Activated CD4-positive, alpha-beta T cell treated with anti-CD3 and anti-CD28 coated beads for 48 hours (primary cell): Measurements from ENCODE around the gene PDSS1.
"Not testable (repeated sequence)": the region's sequence is repeated elsewhere in the genome, so short reads cannot be mapped to it uniquely, and the experiment has no call there.

Experiments
- DNase-seq: peaks from one replicate; pipeline ENCODE4 v3.0.0-alpha.2; 2020

PDSS1 gene

DNA sequence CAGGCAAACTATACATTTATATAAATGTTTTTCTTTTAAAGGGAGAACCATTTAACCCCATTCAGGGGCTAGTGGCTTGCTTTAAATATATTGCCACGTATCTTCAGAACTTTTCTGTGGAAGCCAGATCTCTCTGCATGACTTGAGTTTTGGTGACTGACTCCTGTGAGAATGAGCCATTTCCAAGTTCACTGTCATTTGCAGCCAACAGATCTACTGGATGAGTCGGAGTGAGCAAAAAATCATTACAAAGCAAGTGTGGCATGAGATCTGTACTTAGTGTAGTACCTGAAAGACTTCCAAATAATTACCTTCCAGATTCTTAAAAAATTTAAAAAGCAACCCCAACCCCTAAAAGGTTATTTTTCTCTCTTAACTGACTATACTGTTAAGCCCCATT lies 45.6 kb downstream of the PDSS1 start:
- DNase-seq: no peak

DNA sequence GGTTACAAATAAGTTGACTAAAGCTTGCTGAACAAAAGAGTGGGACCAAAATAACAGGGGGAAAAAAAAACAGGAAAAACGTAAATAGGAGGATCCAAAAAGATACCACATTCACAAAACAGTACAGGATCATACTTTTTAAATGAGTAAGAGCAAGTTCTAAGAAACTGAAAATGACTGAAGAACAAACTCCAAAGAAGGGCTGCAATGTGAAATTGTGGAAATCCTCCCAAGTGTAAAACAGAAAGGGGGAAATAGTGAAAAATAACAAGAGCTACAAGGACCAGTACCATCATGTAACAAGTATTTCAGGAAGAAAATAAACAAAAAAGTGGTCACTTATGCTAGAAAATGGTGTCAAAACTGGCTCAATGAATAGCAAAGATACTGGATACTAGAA lies 46.3 kb downstream of the PDSS1 start:
- no peak for DNase-seq

DNA sequence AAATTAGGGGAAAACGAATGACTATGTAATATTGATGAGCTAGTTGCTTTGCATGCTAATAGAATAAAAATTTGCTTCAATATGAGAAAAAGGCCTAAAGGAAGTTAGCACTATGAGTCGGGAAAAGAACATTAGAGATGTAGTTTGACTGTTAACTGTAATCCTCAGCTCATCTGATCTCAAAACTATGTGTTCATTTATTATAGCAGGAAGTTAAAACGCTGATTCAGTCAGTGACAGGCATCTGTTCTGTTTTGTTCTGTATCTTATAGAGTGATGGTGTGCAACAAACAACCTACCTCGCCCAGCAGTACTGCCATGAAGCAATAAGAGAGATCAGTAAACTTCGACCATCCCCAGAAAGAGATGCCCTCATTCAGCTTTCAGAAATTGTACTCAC lies 48.6 kb downstream of the PDSS1 start:
- no peak for DNase-seq

DNA sequence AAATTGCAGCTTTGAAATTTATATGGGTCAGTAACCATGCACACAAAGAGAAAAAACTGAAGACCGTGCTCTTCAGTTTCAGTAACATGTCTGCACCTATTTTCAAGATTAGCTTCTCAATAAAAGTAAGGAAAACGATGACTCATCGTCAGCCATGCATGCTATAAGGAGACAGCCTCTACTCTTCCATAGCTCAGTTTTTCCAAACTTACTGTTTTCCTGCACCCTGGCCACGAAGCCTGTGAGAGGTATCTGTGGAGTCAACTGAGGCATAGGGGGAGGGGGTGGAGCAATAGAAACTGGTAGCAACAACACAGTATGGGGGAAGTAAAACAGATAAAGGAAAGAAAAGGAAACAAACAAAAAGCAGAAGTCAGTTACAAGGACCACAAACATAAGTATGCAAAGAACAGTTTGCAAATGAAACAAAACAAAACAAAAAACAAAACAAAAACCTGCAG lies 58.0 kb downstream of the PDSS1 start:
- no peak for DNase-seq

DNA sequence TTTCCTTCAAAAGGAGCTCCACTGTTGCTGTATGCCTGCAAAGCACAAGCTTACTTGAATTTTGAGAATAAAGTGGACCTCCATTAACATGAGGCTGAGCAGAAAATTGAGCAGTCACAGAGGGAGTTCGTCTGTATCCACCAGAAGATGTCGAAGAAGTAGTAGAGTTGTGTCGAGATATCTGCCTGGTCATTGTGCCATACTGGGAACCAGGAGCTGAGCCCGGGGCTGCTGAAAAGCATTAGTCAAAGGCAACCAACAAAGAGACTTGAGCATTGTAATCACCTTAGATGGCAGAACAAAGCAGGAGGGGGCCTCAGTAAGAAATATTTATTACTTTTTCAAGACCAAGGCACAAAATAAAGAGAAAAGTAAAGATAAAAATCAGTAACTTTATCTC lies 61.5 kb downstream of the PDSS1 start:
- DNase-seq: no peak

DNA sequence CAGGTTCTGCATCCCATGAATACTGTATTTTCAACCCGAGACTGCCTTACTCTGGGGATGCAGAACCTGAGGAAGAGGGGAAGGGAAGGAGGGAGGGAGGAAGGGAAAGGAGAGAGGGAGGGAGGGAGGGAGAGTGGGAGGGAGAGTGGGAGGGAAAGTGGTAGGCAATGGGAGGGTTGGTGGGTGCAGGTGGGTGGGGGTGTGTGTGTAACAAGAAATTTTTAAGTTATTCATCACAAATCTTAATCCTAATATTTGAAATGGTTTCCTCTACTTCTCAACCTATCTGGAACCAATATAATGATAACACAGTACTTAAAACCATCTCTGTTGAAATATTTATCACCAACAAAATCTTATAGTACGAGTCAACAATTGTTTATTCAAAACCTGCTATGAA lies 68.0 kb downstream of the PDSS1 start:
- no peak for DNase-seq

DNA sequence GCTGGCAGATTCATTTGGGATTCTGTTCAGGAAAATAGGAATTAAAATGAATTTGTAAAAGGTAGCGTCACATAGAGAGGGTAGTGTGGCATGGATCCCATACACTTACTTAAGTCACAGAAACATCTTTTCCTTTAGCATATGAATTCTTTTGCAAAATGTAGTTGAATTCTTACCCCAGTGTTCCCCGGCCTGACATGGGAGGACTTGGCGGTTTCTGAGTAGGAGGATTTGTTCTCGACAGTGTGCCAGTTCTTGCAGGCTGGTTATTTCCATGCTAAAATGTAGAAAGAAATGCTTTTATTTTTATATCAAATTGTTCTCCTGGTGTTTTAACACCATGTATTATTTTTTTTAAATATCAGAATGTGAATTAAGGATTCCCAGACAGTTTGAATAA lies 72.6 kb downstream of the PDSS1 start:
- no peak for DNase-seq

DNA sequence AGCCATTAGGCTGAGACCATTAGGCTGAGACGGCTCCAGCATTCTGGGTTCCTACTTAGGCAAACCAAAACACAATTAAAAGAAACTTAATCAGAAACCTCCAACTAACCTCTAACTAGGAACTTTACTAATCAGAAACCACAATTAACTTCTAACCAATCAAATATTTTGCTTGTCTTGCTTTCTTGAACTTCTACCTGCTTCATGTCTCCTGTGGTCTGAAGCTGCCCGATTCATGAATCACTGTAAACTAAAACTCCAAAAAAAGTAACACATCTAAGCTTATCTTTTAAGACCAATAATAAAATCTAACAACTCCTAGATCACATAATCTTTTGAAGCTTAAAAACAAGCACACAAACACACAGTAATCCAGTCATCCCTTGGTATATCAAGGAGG lies 76.1 kb downstream of the PDSS1 start:
- DNase-seq: no peak

DNA sequence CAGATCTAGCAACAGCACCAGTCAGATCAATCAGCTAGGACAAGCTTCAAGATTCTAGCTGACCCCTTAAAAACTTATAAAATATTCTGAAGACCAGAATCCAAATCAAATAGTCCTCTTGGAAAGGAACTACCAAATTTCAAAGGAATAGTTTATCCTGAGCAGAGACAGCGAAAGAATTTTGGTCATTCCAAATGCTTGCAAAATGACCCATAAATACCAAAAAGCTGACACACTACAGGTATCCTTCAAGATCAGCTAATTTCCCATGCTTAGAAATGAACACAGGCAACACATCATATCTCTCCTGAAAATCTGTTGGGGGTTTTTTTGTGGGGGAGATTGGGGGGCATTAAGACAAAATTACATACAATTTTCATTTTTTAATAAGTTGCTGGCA lies 78.8 kb downstream of the PDSS1 start:
- DNase-seq: no peak

DNA sequence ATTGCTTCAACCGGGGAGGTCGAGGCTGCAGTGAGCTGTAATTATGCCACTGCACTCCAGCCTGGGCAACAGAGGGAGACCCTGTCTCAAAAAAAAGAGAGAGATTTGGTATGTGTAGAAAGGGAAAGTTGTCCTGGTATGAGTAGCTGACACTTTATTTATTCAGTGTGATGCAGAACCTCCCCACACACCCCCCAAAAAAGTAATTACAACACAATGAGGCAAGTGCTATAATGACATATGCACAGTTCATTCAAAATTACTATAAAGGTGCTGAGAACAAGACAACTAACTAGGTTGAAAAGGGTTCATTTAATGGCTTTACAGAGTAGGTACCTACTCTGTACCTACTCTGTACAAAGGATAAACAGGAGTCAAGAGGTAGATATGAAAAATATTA lies 80.2 kb downstream of the PDSS1 start:
- no peak for DNase-seq

DNA sequence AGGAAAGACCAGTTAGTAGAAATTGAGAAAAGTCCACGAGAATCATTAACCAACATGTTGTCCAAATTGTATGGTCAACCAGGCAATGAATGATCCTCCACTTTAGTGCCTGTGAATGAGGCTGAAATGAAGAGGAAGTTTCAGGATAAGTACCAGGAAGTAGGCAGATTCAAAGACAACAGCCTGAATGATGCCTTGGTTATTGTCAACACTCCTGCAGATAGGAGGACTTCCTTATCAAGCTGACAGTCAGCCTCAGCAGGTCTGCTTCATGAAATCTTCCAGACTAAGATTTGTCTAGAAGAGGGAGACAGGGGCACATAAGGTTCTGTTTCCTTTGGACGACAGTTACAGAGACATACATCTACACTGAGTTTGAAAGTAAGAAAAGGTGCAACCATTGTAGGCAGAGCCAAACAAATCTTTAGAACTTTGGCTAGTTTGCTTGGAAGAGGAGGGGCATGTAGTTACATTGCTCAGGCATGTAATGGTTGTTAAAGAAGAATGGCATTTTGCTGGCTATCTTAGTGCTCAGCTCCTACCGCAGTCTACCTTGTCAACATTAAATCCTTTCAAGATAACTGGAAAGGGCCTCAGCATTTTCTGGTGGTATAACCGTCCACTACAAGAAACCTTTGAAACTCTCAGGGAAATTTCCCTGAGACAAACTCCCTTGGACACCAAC lies 81.8 kb downstream of the PDSS1 start:
- no peak for DNase-seq

DNA sequence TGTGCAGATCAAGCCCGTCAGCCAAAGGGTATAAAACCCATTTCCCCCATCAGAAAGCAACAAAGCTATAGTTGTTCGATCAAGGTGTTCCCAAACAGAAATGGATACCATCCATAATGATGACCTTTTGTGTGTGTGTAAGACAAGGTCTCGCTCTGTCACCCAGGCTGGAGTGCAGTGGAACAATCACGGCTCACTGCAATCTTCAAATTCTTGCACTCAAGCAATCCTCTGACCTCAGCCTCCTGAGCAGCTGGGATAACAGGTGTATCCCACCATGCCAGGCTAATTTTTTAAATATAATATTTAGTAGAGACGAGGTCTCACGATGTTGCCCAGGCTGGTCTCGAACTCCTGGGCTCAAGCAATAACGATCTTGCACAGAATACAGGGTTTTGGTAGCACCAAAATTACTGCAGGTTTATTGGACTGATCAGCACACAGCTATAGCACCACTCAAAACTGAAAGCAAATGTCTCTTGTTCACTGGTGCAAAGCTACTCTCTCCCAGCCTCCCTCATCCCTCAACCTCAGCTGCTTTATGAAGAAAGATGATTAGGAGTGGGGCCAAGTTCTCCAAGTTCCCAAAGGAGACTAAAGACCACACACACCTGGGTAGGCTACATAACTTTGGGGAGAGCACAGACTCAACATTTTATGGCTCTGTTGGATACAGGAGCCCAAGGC lies 82.7 kb downstream of the PDSS1 start:
- no peak for DNase-seq

DNA sequence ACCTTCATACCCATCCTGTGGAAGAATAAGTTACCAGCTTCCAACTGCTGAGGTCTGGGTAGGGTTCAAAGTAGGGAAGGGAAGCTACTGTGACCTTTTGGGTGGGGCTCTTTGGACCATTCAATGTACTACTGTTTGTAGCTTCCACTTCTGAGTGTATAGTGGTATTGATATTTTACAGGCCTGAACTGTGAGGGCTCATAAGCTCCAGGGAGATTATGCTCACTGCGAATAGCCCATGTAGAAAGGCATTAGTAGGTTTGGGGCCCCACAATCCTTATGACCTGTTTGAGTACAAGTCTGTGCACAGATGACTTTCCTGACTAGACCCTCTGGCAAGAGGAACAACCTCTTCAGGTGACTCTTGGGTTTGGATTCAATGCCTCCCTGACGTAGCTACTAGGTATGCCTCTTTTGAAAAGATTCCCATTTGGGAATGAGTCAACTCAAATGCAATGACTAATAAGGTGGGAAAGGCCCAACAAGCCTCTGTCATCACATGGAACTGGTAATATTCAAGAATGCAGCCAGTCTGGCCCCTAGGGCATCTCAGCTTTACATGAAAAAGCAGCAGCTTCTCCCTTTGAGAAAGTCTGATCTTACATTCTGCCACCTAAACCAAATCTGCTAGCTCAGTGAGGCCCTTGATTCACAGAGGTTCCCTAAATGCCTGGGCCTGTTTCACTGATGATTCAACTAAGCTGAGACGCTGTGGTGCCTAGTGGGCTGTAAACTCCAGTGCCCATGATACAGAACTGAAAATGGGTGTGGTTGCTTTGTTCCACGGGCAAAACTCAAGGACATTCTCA lies 83.5 kb downstream of the PDSS1 start:
- peak; percentile 53 for DNase-seq

DNA sequence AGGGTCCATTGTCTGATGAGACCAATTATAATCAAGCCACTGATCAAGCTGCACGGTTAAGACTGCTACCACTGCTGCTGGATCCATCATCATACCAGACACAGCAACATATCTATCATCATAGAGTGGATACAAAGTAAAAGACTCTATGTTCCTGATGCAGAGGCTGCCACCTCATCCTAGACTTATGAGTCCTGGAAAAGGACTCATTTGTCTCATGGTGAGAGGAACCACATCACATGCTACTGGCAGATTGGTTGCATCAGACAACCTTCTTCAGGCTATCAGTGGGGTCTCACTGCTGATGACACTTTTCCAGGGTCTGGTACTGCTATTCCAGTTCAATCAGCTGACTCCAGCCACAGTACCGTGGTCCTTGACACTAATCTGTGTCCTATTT lies 84.3 kb downstream of the PDSS1 start:
- DNase-seq: peak; percentile 27

DNA sequence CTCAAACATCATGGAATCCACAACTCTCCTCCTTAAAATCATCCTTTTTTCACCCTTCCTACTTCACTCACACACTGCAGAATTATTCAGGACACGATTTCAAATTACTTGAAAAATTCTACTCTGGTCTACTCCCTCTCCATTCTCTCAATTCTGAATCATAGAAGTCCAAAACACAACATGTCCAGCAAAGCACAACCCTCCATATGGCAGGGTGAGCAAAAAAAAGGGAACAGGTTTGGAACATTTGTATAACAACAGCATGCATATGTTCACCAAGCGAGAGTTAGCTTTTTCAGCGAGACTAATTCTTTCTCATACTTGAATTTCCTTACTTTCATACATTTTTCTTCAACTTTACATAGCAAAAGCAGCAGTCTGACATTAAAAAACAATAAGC lies 89.9 kb downstream of the PDSS1 start:
- DNase-seq: no peak

DNA sequence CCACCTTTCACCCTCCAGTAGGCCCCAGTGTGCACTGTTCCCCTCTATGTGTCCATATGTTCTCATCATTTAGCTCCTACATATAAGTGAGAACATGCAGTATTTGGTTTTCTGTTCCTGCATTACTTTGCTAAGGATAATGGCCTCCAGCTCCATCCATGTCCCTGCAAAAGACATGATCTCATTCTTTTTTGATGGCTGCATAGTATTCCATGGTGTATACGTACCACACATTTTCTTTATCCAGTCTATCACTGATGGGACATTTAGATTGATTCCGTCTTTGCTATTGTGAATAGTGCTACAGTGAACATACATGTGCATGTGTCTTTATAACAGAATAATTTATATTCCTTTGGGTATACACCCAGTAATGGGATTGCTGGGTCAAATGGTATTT lies 92.3 kb downstream of the PDSS1 start:
- DNase-seq: not testable (repeated sequence)

DNA sequence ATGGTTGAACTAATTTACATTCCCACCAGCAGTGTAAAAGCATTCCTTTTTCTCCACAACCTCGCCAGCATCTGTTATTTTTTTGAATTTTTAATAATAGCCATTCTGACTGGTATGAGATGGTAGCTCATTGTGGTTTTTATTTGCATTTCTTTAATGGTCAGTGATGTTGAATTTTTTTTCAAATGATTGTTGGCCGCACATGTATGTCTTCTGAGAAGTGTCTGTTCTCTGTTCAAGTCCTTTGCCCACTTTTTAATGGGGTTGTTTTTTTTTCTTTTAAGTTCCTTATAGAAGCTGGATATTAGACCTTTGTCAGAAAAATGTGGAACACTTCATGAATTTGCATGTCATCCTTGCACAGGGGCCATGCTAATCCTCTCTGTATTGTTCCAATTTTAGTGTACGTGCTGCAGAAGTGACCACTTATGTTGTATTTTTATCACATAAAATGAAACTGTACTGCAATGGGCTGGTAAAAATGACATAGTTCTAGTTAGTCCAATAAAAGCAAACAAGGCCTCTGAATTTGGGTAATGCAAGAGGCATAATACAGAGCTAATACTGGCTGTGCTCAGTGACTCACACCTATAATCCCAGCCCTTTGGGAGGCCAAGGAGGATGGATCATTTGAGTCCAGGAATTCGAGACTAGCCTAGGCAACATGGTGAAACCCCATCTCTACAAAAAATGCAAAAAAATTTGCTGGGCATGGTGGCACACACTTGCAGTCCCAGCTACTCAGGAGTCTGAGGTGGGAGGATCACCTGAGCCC lies 92.9 kb downstream of the PDSS1 start:
- DNase-seq: no peak

DNA sequence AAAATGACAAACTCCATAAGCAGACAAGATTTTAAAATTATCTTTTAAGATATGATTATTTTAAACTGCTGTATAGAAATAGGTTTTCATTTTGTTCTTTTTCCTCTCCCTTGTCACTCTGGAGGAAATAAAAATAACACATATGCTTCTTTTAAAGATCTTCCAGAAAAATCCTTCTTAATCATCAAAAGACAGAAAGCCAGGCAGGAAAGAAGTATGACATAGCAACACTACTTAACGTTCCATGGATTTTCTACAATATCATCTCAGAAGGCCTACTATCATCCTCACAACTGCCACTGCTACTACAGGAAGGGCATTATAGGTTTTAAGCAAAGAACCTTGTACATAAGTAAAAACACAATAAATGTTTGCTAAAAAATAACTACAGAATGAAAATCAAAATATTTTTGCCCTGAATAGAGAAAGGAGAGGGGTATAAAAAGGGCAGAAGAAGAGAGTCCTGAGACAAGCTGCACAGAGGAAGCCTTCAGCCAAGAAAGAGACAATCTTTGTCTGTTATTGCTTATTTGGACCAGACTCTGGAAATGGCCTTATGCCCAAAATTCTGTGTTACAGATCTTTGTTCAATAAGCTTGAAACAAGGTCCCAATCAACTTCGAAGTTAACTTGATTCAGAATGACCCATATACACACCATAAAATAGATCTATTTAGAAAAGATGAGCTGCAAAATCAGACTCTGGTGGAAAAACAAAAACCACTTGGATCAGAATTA lies 95.4 kb downstream of the PDSS1 start:
- DNase-seq: no peak
